PFSK-1 (cell line): ENCODE results near the gene LRMDA.

ENCODE experiments used
- FOXP2 ChIP-seq: optimal IDR thresholded peaks from 2 replicates; pipeline ENCODE3; 2011; ENCODE audit warnings: borderline replicate concordance, control low read depth, inconsistent platforms; ENCODE audit not compliant: insufficient read depth; ENCODE audit errors: extremely low read length, extremely low read depth
- POLR2AphosphoS5 ChIP-seq: IDR thresholded peaks from 2 replicates; pipeline ENCODE4 v1.6.1; 2012; ENCODE audit warnings: low read depth, mild to moderate bottlenecking, control low read depth, low read length, moderate library complexity
- SIN3A ChIP-seq: IDR thresholded peaks from 2 replicates; pipeline ENCODE4 v1.6.1; 2012; ENCODE audit warnings: mild to moderate bottlenecking, low read length, moderate library complexity, borderline replicate concordance; ENCODE audit not compliant: insufficient read depth
- TAF1 ChIP-seq: IDR thresholded peaks from 2 replicates; pipeline ENCODE4 v1.6.1; 2012; ENCODE audit warnings: low read length, control low read depth, borderline replicate concordance; ENCODE audit not compliant: insufficient read depth
- TF ChIP-seq, protein P1 (sequence below), 2 experiments: IDR thresholded peaks; 2 replicates each; pipeline versions ENCODE4 v1.6.1 to v1.8.0; 2011 to 2012; ENCODE audit warnings: low read depth in 2 of 2, low read length in 2 of 2, control low read depth in 1 of 2, inconsistent platforms in 1 of 2, mild to moderate bottlenecking in 1 of 2, moderate library complexity in 1 of 2; ENCODE audit not compliant: insufficient read depth in 1 of 2

The LRMDA gene

DNA sequence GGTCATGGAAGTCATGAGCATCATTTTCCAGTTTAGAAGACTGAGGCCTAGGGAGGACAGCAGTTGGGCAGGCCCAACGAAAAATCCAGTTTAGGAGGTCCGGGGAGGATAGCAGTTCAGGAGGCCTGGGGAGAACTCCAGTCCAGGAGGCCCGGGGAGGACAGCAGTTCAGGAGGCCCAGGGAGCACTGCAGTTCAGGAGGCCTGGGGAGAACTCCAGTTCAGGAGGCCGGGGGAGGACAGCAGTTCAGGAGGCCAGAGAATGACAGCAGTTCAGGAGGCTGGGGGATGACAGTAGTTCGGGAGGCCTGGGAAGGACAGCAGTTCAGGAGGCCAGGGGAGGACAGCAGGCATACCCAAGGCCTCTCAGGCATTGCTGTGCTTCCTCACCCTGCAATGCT, 453.4 kb downstream of the LRMDA start:
- TF ChIP-seq, protein P1, sequence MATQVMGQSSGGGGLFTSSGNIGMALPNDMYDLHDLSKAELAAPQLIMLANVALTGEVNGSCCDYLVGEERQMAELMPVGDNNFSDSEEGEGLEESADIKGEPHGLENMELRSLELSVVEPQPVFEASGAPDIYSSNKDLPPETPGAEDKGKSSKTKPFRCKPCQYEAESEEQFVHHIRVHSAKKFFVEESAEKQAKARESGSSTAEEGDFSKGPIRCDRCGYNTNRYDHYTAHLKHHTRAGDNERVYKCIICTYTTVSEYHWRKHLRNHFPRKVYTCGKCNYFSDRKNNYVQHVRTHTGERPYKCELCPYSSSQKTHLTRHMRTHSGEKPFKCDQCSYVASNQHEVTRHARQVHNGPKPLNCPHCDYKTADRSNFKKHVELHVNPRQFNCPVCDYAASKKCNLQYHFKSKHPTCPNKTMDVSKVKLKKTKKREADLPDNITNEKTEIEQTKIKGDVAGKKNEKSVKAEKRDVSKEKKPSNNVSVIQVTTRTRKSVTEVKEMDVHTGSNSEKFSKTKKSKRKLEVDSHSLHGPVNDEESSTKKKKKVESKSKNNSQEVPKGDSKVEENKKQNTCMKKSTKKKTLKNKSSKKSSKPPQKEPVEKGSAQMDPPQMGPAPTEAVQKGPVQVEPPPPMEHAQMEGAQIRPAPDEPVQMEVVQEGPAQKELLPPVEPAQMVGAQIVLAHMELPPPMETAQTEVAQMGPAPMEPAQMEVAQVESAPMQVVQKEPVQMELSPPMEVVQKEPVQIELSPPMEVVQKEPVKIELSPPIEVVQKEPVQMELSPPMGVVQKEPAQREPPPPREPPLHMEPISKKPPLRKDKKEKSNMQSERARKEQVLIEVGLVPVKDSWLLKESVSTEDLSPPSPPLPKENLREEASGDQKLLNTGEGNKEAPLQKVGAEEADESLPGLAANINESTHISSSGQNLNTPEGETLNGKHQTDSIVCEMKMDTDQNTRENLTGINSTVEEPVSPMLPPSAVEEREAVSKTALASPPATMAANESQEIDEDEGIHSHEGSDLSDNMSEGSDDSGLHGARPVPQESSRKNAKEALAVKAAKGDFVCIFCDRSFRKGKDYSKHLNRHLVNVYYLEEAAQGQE (IDR thresholded peaks at IDR 0.05; ENCODE audit: insufficient read depth in 1 of 2, low read depth in 2 of 2, low read length in 2 of 2) = no peak
- TF ChIP-seq POLR2AphosphoS5 (no peak), TAF1 (no peak), FOXP2 (no peak), SIN3A (no peak)

DNA sequence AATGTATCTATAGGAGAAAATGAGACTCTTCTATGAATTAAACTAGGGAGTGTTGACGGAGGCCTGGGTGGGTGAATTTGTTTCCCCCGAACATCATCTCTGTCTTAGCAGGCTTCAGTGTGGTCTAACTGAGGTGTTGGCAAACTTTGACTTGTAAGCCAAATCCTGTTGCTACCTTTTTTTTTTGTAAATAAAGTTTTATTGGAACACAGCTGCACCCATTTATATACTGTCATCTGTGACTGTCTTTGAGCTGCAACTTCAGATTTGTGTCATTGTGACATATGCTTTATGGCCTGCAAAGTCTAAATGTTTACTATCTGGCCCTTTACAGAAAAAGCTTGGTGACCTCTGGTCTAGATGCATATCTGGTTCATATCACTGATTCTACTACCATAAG, 455.9 kb downstream of the LRMDA start:
- TF ChIP-seq FOXP2 (no peak), POLR2AphosphoS5 (no peak), SIN3A (no peak)
- TF ChIP-seq, protein P1 (IDR thresholded peaks at IDR 0.05; ENCODE audit: insufficient read depth in 1 of 2, low read depth in 2 of 2, low read length in 2 of 2) = no peak

DNA sequence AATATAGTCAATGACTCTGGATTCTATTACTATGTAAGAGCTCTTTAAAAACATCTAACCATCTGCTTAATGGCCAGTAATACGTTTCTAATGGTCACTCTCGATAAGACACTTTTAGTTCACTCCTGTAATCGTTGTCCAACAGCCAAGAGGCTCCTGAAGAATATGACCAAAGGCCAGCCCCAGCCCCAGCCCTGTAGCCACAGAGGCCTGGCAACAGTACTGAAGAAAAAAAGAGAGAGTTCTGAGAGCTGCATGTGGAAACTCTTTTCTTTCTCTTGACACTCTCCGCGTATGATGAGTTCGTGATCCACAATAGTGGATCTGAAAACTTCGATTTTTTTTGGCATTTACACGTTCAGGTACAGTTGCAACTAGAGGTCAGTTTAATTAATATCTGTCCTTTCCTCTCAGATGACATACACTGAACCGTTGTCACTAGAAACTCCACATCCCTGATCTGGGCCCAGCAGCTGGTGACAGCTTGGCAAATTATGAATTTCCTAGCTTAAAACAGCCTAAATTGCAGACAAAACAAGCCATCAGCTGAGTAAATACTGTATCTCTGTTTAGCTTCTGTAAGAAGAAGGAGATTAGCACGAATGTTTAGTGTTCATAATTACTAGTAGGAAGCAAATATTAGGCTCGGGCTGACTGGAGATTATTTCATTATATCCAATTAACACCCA, 456.7 kb downstream of the LRMDA start:
- no peak for TF ChIP-seq TAF1
- no peak for TF ChIP-seq FOXP2

DNA sequence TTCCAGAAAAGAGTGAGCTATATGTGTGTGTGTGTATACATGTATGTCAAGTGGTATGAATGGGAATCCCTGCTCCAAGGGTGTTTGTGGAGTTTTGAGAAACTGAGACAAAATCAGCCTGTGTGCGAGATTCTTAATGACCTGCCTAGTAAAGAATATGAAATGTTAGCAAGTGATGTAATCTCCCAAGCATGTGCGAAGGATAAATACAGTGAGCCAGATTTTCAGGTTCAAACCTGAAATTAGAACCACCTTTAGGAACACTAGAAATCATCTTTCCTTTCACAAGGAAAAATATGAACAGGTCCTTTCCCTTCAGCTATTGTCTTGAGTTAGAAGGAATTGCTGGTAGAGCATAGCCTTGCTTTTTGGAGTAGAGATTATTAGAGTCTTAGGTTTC, 457.6 kb downstream of the LRMDA start:
- TF ChIP-seq FOXP2 = no peak

DNA sequence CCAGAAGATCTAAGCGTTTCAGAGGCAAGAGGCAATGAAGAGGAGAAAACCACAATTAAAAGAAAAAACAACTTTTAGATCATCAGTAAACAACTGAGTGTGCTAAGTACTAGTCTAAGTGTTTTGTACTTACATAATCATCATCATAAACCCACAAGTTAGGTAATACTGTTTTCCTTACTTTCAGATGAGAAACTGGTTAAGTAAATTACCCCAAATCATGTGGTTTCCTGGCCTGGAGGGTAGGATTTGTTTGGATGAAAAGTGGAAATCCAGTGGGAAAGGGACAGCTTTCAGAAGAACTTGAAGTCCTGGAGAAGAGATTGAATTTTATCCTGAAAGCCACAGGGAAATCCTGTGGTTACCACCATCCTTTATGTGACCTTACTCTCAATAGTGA, 463.3 kb downstream of the LRMDA start:
- TF ChIP-seq TAF1 = no peak
- TF ChIP-seq FOXP2 = no peak
- TF ChIP-seq POLR2AphosphoS5 = no peak
- no peak for TF ChIP-seq SIN3A
- TF ChIP-seq, protein P1 (IDR thresholded peaks at IDR 0.05; ENCODE audit: insufficient read depth in 1 of 2, low read depth in 2 of 2, low read length in 2 of 2) = no peak

DNA sequence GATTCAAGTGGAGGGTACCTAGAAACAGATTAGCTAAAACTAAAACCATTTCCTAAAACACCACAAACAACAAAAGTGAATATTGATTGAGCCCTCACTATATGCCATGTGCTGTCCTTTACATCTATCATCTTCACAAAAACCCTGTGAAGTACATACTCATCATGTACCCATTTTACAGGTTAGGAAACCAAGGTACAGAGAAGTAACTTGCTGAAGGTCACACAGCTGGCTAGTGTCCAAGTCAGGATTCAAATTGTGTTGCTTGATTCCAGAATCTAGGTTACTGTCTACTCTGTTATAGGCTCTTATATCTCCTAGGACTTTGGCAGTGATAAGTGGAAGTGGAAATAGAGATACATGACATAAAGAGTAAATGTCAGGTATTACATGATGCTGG, 463.8 kb downstream of the LRMDA start:
- TF ChIP-seq FOXP2 = no peak
- no peak for TF ChIP-seq TAF1
- TF ChIP-seq, protein P1 (IDR thresholded peaks at IDR 0.05; ENCODE audit: insufficient read depth in 1 of 2, low read depth in 2 of 2, low read length in 2 of 2) = no peak
- no peak for TF ChIP-seq SIN3A
